ENCODE data around the gene ATP8B3. TPM values are rescaled to one million over a fixed set of nuclear protein-coding genes. Genes with fewer than 3 reads are reported as not detected.

The ATP8B3 gene
- total RNA-seq, 1 experiment from 2014 or later: not detected

DNA sequence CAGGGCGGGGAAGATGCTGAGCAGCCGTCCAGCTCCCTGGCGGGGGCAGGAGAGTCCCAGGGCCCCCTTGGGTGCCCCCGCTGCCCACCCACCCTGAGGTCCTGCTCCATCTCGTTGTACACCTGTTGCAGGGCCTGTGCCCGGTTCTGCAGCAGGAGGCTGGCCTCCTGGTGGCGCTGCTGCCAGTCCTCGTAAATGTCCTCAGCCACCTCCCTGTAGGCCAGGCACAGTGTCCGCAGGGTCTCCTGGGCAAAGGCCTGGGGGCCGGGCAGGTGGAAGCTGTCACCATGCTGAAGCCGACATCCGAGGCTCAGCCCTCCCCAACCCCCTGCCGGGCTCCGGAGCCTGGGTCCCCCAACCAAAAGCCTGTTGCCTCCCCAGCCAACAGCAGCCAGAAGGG is 20.2 kb downstream of the ATP8B3 start:
- DNase-seq: no peak
- Histone ChIP-seq H3K36me3 (no peaks in the 10 kb centered on the region), H3K27me3 (no peaks in the 10 kb centered on the region), H3K9me3 (no peaks in the 10 kb centered on the region), H3K4me3 (no peak overlapping the region)

DNA sequence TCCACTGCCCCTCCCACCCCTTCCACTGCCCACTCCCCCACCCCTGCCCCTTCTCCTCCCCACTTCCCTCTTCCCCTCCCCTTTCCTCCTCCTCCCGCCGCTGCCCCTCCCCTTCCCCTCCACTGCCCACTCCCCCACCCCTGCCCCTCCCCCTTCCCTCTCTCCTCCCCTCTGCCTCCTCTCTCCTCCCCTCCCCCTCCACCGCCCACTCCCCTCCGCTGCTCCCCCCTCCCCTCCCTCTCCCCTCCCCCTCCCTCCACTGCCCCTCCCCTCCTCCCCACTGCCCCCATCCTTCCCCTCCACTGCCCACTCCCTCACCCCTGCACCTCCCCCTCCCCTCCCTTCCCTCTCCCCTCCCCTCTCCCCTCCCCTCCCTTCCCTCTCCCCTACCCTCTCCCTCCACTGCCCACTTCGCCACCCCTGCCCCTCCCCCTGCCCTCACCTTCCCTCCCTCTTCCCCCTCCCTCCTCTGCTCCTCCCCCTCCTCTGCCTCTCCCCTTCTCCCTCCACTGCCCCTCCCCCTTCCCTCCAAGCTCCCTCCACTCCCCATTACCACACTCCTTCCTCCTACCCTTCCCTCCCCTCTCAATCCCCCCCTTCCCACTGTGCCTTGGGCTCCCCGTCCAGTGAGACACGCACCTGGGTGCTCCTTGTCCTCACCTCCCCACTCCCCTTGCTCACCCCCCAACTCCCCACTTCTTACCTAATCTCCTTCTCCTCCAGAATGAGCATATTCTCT is 21.9 kb downstream of the ATP8B3 start:
- Histone ChIP-seq H3K36me3 (no peaks in the 10 kb centered on the region), H3K27me3 (no peaks in the 10 kb centered on the region), H3K4me3 (no peak overlapping the region), H3K9me3 (no peaks in the 10 kb centered on the region)
- no peak for DNase-seq

DNA sequence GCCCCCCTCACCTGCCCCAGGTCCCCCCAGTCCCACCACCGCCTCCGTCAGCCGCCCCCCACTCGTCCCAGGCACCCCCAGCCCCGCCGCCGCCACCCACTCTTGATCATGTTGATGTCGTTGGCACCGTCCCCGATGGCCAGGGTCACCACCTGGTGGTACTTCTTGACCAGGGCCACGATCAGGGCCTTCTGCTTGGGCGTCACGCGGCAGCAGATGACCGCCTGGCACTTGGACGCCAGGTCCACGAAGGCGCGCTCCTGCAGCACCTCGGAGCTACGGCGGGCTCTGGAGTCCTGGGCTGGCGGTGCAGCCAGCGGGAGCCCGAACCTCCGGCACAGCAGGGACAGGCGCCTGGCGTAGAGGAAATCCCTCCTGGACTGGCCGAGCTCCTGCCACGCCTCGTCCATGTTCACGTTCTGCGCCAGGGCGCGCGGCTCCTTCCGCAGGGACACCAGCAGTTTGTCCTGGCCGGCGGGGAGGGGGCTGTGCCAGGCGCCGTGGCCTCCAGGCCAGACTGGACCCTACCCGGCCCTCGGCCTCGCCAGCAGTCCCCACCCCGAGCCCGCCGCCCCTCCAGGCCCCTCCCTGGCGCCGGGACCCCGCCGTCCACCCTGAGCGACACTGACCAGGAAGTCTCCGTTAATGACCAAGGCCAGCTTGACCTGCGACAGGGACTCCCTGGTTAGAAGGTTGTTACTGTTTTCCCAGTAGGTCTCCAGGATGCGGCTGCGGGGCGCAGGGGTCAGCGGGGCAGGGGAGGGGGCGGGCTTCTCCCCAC is 22.6 kb downstream of the ATP8B3 start:
- no peak overlapping the region for H3K4me3 ChIP-seq
- no peak for DNase-seq
- H3K27me3 ChIP-seq: no peaks in the 10 kb centered on the region
- no peaks in the 10 kb centered on the region for H3K9me3 ChIP-seq
- no peaks in the 10 kb centered on the region for H3K36me3 ChIP-seq

DNA sequence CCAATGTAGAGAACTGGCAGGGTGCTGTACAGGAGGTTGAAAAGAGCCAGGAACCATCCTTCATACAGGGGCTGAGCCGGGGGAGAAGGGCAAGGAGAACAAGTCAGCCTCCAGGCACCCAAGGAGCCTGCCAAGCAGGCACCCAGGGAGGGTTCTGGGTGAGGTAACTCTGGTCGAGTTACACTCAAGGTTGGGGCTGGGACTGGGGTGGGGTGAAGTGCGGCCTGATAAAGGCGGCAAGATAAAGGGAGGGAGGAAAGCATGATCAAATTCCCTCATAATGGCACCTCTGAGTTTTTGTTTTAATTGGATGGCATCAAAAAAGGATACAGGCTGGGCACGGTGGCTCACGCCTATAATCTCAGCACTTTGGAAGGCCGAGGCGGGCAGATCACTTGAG is 25.0 kb downstream of the ATP8B3 start:
- no peaks in the 10 kb centered on the region for H3K27me3 ChIP-seq
- DNase-seq: no peak
- H3K9me3 ChIP-seq: no peaks in the 10 kb centered on the region
- H3K4me3 ChIP-seq: no peak overlapping the region
- no peaks in the 10 kb centered on the region for H3K36me3 ChIP-seq

DNA sequence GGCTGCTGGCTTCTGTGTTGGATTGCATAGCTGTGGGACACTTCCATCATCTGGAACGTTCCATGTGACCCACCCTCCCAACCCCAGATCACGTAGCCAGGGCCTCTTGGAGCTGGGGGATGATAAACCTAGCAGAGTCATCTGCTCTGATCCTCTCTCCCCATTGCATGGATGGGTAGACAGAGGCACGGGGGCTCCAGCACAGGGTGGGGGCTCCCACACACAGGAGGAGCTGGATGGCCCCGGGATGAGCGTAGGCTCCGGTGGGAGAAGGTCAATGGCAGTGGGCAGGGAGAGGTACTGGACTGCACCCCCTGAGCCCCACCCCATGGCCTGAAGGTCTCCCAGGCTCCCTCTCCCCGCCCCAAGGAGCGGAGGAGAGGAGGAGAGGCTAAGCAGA is 25.4 kb downstream of the ATP8B3 start:
- DNase-seq: no peak
- Histone ChIP-seq H3K4me3 (no peak overlapping the region), H3K9me3 (no peaks in the 10 kb centered on the region), H3K27me3 (no peaks in the 10 kb centered on the region), H3K36me3 (no peaks in the 10 kb centered on the region)

DNA sequence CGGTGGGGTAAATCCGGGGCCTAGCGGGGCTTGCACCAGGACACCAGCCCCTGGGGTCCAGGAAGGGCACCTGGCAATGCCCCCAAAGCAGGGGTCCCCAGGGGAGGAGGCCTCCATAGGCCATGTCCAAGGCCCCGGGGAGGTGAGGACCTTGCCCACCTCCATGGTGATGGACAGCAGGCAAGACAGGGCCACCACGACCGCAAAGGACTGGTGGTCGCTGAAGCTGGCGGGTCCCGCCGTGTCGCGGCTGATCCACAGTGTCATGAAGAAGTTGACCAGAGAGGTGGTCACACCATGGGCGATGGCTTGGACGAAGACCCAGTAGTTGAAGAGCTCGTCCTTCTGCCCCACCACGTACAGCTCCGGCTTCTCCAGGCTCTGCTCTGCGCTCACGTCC is 26.8 kb downstream of the ATP8B3 start:
- no peak for DNase-seq

DNA sequence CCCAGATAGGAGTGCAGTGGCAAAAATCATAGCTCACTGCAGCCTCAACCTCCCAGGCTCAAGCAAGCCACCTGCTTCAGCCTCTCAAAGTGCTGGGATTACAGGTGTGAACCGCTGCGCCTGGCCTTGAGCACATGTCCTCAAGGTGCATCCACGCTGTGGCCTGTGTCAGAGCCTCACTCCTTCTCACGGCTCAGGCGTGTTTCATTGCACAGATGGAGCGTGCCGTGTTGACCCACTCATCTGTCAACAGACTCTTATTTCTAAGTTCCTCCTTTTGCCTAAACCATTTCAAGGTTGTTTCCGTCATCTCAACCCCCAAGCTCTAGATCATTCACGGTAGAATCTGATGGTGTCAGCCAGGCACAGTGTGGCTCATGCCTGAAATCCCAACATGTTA is 28.2 kb downstream of the ATP8B3 start:
- no peak for DNase-seq
- Histone ChIP-seq H3K4me3 (no peak overlapping the region), H3K36me3 (no peaks in the 10 kb centered on the region), H3K9me3 (no peaks in the 10 kb centered on the region), H3K27me3 (no peaks in the 10 kb centered on the region)

More for the DNA sequence above, 26.8 kb downstream of the ATP8B3 start:
- no peaks in the 10 kb centered on the region for H3K27me3 ChIP-seq
- no peak overlapping the region for H3K4me3 ChIP-seq
- H3K9me3 ChIP-seq: no peaks in the 10 kb centered on the region
- H3K36me3 ChIP-seq: no peaks in the 10 kb centered on the region

DNA sequence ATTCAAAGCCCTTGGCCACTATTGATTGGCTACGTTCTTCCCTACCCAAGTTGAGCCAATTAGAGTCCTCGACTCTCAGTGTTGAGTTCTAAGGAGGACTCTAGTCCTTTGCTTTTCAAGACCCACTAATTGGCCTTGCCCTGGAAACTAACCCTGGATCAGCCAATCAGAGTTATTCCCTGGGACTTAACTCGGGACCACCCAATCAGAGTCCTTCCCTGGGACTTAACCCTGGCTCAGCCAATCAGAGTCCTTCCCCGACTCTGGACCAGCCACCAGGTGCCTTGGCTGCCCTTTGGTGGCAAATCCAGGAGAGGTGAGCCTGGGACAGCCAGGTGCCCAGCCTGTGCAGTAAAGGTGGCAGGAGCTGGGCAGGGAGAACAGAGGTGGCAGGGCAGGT is 28.7 kb downstream of the ATP8B3 start:
- Histone ChIP-seq H3K27me3 (no peaks in the 10 kb centered on the region), H3K4me3 (no peak overlapping the region), H3K9me3 (no peaks in the 10 kb centered on the region), H3K36me3 (no peaks in the 10 kb centered on the region)
- DNase-seq: no peak

DNA sequence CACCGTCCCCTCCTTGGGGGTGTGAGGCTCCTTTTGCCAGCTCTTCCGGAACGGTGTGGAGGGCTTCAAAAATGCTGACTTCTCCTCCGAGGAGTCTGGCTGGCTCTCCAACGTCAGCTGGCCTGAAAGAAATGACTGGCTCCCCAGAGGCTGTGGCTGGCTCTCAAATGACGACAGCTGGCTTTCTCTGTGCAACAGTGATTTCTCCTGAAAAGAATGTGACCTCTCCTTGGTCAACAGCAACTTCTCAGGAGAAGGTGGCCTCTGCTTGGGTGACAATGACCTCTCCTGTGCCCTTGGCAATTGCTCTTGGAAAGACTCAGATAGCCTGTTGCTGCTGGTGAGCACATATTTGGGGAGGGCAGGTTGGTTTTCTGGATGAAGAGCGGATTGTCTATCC is 29.6 kb downstream of the ATP8B3 start:
- H3K27me3 ChIP-seq: no peaks in the 10 kb centered on the region
- no peaks in the 10 kb centered on the region for H3K9me3 ChIP-seq
- H3K36me3 ChIP-seq: no peaks in the 10 kb centered on the region
- no peak for DNase-seq
- no peak overlapping the region for H3K4me3 ChIP-seq

DNA sequence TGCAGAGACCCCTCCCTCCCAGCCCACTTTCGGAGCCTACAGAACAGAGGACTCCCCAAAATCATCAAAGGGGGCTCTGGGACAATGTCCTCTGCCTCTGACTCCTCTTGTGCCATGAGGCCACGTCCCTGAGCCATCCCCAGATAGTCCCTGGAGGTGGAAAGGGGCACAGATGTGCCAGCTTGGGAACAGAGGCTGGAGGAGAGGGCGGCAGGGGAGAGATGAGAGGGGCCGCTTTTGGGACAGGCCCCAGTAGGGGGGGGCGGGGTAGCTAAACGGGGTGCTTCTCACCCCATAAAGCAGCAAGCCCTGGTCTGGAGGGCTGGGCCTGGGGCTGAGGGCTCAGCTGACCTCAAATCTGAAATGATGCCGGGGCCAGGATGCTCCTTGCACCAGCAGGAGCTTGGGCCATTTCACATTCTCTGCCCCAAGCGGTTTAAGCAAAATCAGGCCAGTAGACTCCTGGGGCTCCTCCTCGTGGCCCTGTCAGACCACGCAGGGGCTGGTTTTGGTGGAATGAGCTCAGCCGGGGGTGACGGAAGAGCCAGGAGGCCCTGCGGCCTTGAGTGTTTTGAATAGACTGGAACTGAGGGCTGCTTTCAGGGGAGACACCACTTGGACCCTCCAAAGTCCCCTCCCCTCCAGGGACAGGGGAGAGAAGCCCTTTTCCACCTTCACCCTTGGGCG is 31.7 kb downstream of the ATP8B3 start:
- no peak overlapping the region for H3K4me3 ChIP-seq
- no peak for DNase-seq
- H3K9me3 ChIP-seq: no peaks in the 10 kb centered on the region
- peaks cover 7% of the 10 kb centered on the region; the same call in 1 of the 2 replicates for H3K27me3 ChIP-seq
- no peaks in the 10 kb centered on the region for H3K36me3 ChIP-seq

DNA sequence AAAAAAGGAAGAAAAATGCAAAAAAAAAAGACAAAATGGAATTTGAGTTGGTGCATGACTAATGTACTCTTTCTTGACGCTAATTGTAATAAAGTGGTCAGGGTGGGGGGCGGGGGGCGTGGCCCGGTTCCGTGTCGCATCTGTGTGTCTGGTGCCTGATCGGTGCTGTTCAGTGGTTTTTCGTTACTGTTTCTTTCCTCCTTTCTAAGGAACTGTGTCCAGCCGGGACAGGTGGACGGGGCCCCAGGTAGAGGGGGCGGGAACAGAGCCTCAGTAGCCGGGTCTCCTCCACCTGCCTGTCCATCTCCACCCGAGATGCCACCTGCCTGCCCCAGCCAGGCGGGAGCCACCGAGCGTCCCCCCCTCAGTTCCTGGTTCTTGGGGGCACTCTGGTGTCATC is 32.5 kb downstream of the ATP8B3 start:
- H3K4me3 ChIP-seq: no peak overlapping the region
- no peaks in the 10 kb centered on the region for H3K9me3 ChIP-seq
- no peaks in the 10 kb centered on the region for H3K36me3 ChIP-seq
- peaks cover 8% of the 10 kb centered on the region; the same call in 1 of the 2 replicates for H3K27me3 ChIP-seq
- DNase-seq: no peak

DNA sequence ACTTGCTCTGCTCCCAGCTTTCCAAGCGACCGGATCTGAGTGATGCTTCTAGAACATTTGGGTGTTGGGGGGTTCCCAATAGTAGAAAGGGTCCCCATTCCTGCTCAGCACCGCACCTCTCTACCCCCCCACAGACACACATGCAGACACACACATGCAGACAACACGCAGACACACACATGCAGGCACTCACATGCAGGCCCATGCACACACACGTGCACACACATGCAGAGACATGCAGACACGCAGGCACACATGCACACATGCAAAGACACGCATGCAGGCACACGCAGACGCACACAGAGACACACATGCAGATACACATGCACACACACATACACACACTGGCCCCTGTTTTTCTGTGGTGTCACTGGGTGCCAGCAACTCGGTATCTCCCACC is 34.9 kb downstream of the ATP8B3 start:
- H3K9me3 ChIP-seq: no peaks in the 10 kb centered on the region; the same call in 1 of the 2 replicates
- peaks cover 8% of the 10 kb centered on the region; the same call in 1 of the 2 replicates for H3K27me3 ChIP-seq
- H3K36me3 ChIP-seq: no peaks in the 10 kb centered on the region
- DNase-seq: no peak
- no peak overlapping the region for H3K4me3 ChIP-seq

DNA sequence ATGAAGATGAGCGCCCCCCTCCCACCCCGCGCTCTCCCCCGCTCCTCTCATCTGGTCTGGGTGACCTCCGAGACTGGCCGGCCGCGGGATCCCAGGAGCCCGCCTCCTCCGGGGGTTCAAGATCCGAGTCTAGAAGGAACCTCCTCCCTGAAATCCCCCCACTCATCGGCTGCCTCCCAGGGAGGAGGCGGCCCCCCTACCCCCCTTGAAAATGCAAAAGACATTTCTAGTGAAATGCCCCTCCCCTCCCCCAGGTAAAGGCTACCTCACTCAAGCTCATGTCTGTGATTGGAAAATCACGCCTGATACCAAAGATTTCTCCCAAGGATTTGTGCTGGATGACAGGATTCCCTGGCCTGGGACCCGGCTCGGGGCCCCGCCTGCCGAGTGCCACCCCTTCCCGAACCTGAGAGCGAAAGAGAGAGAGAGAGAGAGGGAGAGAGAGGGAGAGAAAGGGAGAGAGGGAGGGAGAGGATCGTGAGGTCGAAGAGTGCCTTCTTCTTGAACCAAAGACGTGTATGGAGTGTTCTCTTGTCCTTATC is 35.4 kb downstream of the ATP8B3 start:
- Histone ChIP-seq H3K9me3 (no peaks in the 10 kb centered on the region; the same call in 1 of the 2 replicates), H3K36me3 (no peaks in the 10 kb centered on the region), H3K27me3 (peaks cover 8% of the 10 kb centered on the region; the same call in 1 of the 2 replicates), H3K4me3 (no peak overlapping the region)
- DNase-seq: no peak

DNA sequence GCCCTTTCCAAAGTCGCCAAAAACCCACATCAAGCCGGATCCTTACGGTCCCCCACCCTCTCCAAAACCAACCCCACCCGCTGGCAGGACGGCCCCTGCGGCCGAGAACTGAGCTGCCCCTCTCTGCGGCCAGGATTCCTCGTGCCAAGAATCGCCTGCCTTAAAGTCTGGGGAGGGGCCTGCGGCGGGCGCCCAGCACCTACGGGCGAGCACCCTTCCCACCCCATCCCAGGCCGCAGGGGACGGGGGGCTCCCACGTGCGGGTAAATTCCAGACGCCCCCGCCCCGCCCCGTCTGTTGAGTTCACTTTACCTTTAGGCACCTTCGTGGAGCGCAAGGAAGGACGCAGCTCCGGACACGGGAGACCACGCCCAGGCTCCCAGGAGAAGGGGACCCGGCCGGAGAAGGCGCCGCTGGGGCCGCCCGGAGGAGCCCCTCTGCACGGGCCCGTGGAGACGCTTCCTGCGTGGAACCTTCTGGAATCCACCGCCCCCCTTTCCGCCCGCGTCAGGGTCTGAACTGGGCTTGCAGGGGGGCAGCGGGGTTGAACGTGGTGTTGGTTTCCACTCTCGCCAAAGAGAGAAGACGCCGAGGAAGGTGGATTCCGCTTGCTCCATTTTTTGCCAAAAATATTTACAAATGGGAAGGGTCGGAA is 36.0 kb downstream of the ATP8B3 start:
- no peak overlapping the region for H3K4me3 ChIP-seq
- no peaks in the 10 kb centered on the region for H3K36me3 ChIP-seq
- DNase-seq: no peak
- H3K27me3 ChIP-seq: peaks cover 8% of the 10 kb centered on the region; the same call in 1 of the 2 replicates
- peaks cover 5% of the 10 kb centered on the region for H3K9me3 ChIP-seq

DNA sequence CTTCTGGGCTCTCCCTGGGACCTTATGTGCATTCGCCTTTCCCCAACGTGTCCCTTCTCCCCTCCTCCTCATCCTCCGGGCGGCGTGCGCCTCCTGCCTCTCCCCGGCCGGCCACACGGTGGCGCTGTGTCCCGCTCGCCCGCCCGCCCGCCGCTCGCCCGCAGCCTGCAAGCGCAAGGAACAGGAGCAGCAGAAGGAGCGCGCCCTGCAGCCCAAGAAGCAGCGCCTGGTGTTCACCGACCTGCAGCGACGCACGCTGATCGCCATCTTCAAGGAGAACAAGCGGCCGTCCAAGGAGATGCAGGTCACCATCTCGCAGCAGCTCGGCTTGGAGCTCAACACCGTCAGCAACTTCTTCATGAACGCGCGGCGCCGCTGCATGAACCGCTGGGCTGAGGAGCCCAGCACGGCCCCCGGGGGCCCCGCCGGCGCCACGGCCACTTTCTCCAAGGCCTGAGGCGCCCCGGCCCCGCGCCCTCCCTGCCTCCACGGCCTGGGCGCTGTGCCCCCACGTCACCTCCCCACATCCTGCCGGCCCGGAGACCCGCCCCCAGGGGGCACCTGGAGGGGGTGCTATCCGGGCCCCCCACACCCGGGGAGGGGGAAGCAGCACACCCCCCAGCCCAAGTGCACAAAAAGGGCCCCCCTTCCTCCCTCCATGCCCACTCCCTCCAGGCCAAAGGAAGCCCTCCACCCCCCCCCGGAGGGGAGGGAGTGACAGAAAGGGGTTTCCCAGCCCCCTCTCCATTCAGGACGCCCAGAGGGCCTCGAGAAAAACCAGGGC is 36.9 kb downstream of the ATP8B3 start:
- H3K36me3 ChIP-seq: no peaks in the 10 kb centered on the region
- peaks cover 8% of the 10 kb centered on the region for H3K9me3 ChIP-seq
- no peak for DNase-seq
- peaks cover 8% of the 10 kb centered on the region; the same call in 1 of the 2 replicates for H3K27me3 ChIP-seq
- H3K4me3 ChIP-seq: no peak overlapping the region

DNA sequence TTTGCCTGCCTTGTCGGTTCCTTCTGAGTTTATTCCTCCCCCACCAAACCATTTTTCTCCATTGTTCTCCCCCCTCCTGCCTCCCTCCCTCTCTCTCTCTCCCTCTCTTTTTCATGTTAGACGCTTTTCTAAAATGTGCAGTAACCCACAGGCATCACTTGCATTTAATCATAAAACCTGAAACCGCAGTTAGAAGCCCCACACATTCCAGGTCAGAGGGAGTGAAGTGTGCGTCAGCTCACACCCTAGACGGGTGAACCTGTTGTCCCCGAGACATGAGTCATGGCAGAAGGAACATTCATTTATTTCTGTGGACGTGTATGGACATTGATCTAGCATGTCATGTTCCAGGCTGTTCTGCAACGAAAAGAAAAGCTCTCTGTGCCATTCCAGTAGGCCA is 38.9 kb downstream of the ATP8B3 start:
- DNase-seq: no peak
- Histone ChIP-seq H3K9me3 (peaks cover 8% of the 10 kb centered on the region), H3K27me3 (peaks cover 8% of the 10 kb centered on the region; the same call in 1 of the 2 replicates), H3K36me3 (no peaks in the 10 kb centered on the region), H3K4me3 (no peak overlapping the region)
